ENCODE data around the gene ESYT1. TPM values are rescaled to one million over a fixed set of nuclear protein-coding genes. Genes with fewer than 3 reads are reported as not detected.
A peak's percentile ranks its signal among the peaks of the same experiment; 100 is the strongest.

The ESYT1 gene
- total RNA-seq, 1 experiment from 2014 or later: 111 TPM

DNA sequence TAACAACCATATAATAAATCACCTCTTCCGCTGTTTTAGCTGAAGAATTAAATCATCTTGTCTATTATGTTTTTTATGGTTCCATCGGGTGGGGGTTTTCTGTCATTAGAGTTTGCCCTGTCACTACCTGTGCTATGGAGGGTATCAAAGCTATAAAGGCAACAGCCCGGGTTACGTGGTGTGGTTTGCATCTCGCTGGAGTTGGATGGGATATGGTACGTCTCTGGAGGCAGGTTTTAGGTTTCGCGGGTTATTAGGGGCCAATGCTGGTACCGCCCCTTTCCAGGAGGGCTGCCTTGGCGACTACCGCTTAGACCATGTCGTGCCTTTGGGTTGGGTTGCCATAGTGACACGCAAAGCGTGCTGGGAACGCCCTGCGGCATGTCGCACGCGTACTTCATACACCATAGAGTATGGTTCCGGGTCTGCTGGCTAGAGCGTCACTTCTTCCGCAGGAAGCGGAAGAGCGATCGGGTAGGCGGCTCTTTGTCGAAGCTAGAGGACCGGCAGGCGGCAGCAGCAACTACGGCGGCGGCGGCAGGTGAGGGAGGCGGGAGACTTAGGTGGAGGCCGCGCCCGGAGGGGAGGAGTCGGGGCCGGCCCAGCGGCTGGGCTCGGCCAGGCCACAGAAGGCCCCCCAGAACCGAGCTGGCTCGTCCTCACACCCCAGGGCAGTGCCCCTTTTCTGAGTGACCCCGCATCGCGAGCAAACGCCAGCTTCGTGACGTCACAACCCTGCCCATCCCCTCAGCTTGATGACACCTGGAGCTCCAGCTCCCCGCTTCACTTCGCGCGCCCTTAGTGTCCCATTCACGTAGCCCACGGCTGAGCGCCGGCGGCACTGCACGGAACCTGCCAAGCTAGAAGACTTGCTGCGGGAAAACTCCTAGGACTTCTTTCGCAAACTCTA, 10.0 kb upstream of the ESYT1 start, which contains the start of gene ZC3H10:
TSS of gene ZC3H10 (plus strand) at position 489 of the 910 bp plus-strand sequence. CDS start 2,297 bp downstream, outside the sequence.
- intact Hi-C loops (cut with micrococcal nuclease): loop anchor here (1.0 to 5.0 kb wide), 5 partner anchors 34 to 379 kb away; partner anchors contain the start of genes MYL6B, SPRYD4 and SUOX
- DNase-seq (ENCODE audit: unreplicated experiment): peak; percentile 99
- H3K4me3 Mint-ChIP-seq (ENCODE audit: unreplicated experiment): peak within 1 kb of the TSS; percentile 95
- H3K4me1 Mint-ChIP-seq (ENCODE audit: insufficient read depth, unreplicated experiment): peaks cover 18% of the 10 kb centered on the region
- peak within 1 kb of the TSS; percentile 100 for H3K27ac Mint-ChIP-seq (ENCODE audit: low read depth, unreplicated experiment)
- CTCF ChIA-PET: interaction anchor here (0.5 to 3.8 kb wide), 38 partner anchors 8 to 1236 kb away, joined by 3 to 57 read pairs (median 4); partner anchors contain the start of genes ANKRD52, ESYT1, MYL6 and PA2G4
- POLR2A ChIA-PET: interaction anchor here (0.6 to 6.7 kb wide), 41 partner anchors 10 to 519 kb away, joined by 3 to 249 read pairs (median 5); partner anchors contain the start of genes ANKRD52, CD63, CNPY2 and COQ10A
- no peaks in the 10 kb centered on the region for H3K27me3 Mint-ChIP-seq (ENCODE audit: insufficient read depth, unreplicated experiment)
- TF ChIP-seq, protein P1, sequence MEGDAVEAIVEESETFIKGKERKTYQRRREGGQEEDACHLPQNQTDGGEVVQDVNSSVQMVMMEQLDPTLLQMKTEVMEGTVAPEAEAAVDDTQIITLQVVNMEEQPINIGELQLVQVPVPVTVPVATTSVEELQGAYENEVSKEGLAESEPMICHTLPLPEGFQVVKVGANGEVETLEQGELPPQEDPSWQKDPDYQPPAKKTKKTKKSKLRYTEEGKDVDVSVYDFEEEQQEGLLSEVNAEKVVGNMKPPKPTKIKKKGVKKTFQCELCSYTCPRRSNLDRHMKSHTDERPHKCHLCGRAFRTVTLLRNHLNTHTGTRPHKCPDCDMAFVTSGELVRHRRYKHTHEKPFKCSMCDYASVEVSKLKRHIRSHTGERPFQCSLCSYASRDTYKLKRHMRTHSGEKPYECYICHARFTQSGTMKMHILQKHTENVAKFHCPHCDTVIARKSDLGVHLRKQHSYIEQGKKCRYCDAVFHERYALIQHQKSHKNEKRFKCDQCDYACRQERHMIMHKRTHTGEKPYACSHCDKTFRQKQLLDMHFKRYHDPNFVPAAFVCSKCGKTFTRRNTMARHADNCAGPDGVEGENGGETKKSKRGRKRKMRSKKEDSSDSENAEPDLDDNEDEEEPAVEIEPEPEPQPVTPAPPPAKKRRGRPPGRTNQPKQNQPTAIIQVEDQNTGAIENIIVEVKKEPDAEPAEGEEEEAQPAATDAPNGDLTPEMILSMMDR (IDR thresholded peaks at IDR 0.05; ENCODE audit: unreplicated experiment): peak; percentile 21
- peaks cover 47% of the 10 kb centered on the region for H3K36me3 Mint-ChIP-seq (ENCODE audit: insufficient read depth, unreplicated experiment)
- no peaks in the 10 kb centered on the region for H3K9me3 Mint-ChIP-seq (ENCODE audit: unreplicated experiment)
- no TSS peak for BruUV-seq (replicated peaks)

DNA sequence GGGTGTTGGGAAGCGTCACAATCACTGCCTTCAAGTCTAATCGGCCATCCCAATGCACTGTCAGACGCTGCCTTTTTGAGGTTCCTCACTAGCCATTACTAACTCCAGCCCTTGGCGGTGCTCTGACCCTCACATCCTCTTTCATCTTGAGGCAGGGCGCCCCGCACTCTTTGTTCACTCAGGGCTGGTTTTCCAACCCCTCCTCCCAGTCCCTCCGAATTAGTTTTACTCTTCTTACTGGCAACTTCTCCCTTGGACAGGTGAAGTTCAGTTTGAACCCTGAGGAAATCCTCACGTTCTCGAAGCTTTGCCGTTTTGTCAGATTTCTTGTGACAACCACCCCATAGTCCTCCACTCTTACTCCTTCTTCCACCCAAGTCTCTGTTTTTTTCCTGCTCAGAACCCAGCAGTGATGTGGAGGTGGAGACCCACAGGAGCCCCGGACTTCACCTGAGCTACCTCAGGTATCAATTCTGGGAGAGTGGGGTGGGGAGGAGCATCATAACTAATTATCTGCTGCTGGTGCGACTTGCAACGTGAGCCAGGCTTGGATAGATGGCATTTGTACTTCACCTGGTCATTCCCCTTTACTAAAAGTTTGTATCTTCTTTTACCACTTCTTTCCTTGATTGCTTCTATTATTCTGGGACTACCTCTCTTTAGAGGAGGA, 9.2 kb upstream of the ESYT1 start:
- H3K4me1 Mint-ChIP-seq (ENCODE audit: insufficient read depth, unreplicated experiment): peaks cover 15% of the 10 kb centered on the region
- peaks cover 41% of the 10 kb centered on the region for H3K36me3 Mint-ChIP-seq (ENCODE audit: insufficient read depth, unreplicated experiment)
- ChIA-PET CTCF (interaction anchor here (0.5 to 3.8 kb wide), 41 partner anchors 8 to 509 kb away, joined by 3 to 57 read pairs (median 4); partner anchors contain the start of genes ANKRD52, ESYT1, MYL6 and PA2G4), POLR2A (interaction anchor here (0.5 to 6.7 kb wide), 38 partner anchors 10 to 516 kb away, joined by 3 to 249 read pairs (median 5); partner anchors contain the start of genes ANKRD52, CD63, COQ10A and DNAJC14)
- no TSS peak for BruUV-seq (replicated peaks)
- peak overlapping the region; percentile 100 for H3K27ac Mint-ChIP-seq (ENCODE audit: low read depth, unreplicated experiment)
- H3K4me3 Mint-ChIP-seq (ENCODE audit: unreplicated experiment): peak overlapping the region; percentile 95
- intact Hi-C loops (cut with micrococcal nuclease): loop anchor here (1.0 to 5.0 kb wide), 6 partner anchors 33 to 380 kb away; partner anchors contain the start of genes ANKRD52, MYL6B, NABP2 and SPRYD4
- H3K9me3 Mint-ChIP-seq (ENCODE audit: unreplicated experiment): no peaks in the 10 kb centered on the region
- peak; percentile 14 for DNase-seq (ENCODE audit: unreplicated experiment)
- no peaks in the 10 kb centered on the region for H3K27me3 Mint-ChIP-seq (ENCODE audit: insufficient read depth, unreplicated experiment)
- TF ChIP-seq, protein P1 (IDR thresholded peaks at IDR 0.05; ENCODE audit: unreplicated experiment): no peak

DNA sequence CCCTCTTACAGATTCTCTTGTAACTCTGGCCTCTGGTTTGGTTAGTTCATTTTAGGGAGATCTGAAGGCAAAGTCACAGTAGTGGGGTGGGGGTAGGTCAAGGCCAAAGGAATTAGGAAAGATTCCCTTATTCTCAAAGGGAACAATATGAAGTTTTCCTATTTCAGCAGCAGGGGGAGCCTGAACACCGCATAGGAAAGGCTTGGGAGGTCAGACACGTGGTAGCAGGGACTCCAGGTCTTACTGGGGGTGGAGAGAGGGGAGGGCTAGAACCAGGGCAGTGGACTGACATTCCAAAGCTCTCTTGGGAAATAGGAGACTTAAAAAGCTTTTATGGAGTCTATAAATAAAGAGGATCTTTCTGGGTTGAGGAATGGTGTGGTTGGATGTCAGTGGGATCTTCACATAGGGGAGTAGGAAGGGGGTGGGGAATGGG, 8.7 kb upstream of the ESYT1 start:
- ChIA-PET POLR2A (interaction anchor here (0.5 to 6.7 kb wide), 26 partner anchors 9 to 470 kb away, joined by 3 to 249 read pairs (median 9); partner anchors contain the start of genes ANKRD52, COQ10A, ERBB3 and ESYT1), CTCF (interaction anchor here (0.6 to 3.8 kb wide), 29 partner anchors 9 to 1680 kb away, joined by 3 to 57 read pairs (median 4); partner anchors contain the start of genes ESYT1, MYL6, RNF41 and SMARCC2)
- Mint-ChIP-seq H3K27me3 (ENCODE audit: insufficient read depth, unreplicated experiment) (no peaks in the 10 kb centered on the region), H3K27ac (ENCODE audit: low read depth, unreplicated experiment) (peak overlapping the region; percentile 100), H3K36me3 (ENCODE audit: insufficient read depth, unreplicated experiment) (peaks cover 35% of the 10 kb centered on the region), H3K9me3 (ENCODE audit: unreplicated experiment) (no peaks in the 10 kb centered on the region), H3K4me1 (ENCODE audit: insufficient read depth, unreplicated experiment) (peaks cover 12% of the 10 kb centered on the region), H3K4me3 (ENCODE audit: unreplicated experiment) (peak overlapping the region; percentile 95)
- TF ChIP-seq, protein P1 (IDR thresholded peaks at IDR 0.05; ENCODE audit: unreplicated experiment): peak; percentile 87
- intact Hi-C loops (cut with micrococcal nuclease): loop anchor here (1.0 to 5.0 kb wide), 4 partner anchors 33 to 348 kb away; partner anchors contain the start of genes ANKRD52, MYL6B, NABP2 and SPRYD4
- DNase-seq (ENCODE audit: unreplicated experiment): peak; percentile 95
- no TSS peak for BruUV-seq (replicated peaks)

Measured in MCF 10A (cell line).